Bronchial epithelial cell (primary cell): ENCODE results near the gene CRYZ. TPM values are rescaled to one million over a fixed set of nuclear protein-coding genes. Genes with fewer than 3 reads are reported as not detected.

Experiments used
- DNase-seq: peaks from one replicate; pipeline ENCODE4 v3.0.0-alpha.2; 2010; ENCODE audit warnings: low read depth
- FAIRE-seq: peaks from 2 replicates; lab custom pipeline; 2011; peaks lifted over from hg19 to GRCh38; lab: Jason Lieb, UNC
- H3K27me3 ChIP-seq: 2 replicates; pipeline ENCODE4 v1.5.1; 2011; ENCODE audit warnings: low read length; ENCODE audit not compliant: control insufficient read depth, insufficient read depth
- H3K36me3 ChIP-seq: 2 replicates; pipeline ENCODE4 v1.5.1; 2011; ENCODE audit warnings: low read length; ENCODE audit not compliant: control insufficient read depth, insufficient read depth
- H3K4me3 ChIP-seq: 2 replicates; pipeline ENCODE4 v1.5.1; 2011; ENCODE audit warnings: mild to moderate bottlenecking, low read depth, low read length, control low read depth
- total RNA-seq: library from RNA; depleted of rRNA; stranded (reverse); fragments of >200 nt; gene quantifications from 2 replicates; pipeline ENCODE4 v1.2.1, GENCODE V29; 2014
- TF ChIP-seq, protein P1 (sequence below): IDR thresholded peaks from 2 replicates; pipeline ENCODE4 v1.5.1; 2011; ENCODE audit warnings: mild to moderate bottlenecking, moderate library complexity, low read length, control low read depth, inconsistent platforms; ENCODE audit not compliant: insufficient read depth, severe bottlenecking

The CRYZ gene
- total RNA-seq, 1 donor from 2014 or later: 32.9 TPM

DNA sequence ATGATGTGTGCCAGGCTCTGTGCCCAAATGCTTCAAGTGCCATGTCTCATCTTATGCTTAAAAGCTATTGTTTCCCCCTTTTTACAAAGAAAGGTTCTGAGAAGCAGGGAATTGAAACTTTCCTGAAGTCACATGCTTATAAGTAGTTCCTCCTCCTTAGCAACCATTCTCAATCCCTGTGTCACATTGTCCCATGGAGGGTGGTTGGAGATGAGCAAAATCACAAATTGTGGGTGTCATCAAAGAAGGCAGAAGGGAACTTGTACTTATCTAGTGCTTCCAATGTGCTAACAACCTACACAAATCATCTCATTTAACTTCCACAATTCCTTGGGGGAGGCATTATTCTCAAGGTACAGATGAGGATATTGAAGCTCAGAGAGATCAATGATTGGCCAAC, 49.2 kb downstream of the CRYZ start:
- no peak for DNase-seq
- Histone ChIP-seq H3K36me3 (no peaks in the 10 kb centered on the region), H3K4me3 (no peak overlapping the region), H3K27me3 (no peaks in the 10 kb centered on the region)
- TF ChIP-seq, protein P1, sequence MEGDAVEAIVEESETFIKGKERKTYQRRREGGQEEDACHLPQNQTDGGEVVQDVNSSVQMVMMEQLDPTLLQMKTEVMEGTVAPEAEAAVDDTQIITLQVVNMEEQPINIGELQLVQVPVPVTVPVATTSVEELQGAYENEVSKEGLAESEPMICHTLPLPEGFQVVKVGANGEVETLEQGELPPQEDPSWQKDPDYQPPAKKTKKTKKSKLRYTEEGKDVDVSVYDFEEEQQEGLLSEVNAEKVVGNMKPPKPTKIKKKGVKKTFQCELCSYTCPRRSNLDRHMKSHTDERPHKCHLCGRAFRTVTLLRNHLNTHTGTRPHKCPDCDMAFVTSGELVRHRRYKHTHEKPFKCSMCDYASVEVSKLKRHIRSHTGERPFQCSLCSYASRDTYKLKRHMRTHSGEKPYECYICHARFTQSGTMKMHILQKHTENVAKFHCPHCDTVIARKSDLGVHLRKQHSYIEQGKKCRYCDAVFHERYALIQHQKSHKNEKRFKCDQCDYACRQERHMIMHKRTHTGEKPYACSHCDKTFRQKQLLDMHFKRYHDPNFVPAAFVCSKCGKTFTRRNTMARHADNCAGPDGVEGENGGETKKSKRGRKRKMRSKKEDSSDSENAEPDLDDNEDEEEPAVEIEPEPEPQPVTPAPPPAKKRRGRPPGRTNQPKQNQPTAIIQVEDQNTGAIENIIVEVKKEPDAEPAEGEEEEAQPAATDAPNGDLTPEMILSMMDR: no peak
- FAIRE-seq: no peak

DNA sequence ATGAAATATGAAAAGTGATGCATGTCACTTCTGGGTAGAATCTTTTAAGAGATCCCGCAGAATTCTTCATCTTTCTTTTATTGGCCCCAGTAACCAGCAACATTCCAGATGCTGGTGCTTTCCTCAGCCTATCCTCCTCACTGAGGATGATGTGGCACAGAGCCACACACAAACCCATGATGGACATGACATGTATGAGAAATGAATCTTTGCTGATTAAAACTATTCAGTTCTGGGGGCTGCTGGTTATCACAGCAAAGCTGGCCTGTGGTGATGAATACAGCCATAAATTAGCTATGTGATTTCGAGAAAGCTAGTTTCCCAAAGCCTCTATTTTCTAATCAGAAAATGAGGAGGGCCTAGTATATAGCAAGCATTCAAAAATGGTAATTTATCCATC, 51.0 kb downstream of the CRYZ start:
- TF ChIP-seq, protein P1: no peak
- no peak overlapping the region for H3K4me3 ChIP-seq
- no peaks in the 10 kb centered on the region for H3K36me3 ChIP-seq
- FAIRE-seq (no peak), DNase-seq (no peak)
- H3K27me3 ChIP-seq: no peaks in the 10 kb centered on the region

DNA sequence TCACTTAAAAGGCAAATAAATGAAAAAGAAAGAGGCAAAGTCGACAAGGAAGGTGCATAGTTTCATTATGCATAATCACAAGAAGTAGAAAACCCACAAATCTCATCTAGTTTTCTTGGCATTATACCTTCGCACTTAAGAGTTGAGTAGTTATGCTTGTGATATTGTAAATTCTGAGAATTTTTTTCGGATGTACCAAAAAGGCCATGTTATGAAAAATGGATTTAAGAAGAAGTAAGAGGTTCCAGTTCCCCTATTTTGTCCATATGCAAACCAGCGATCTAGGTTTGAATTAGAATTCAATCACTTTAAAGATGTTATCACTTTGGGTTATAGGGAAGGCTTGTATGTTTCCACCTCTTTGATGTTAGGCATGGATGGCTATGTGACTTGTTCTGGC, 51.4 kb downstream of the CRYZ start:
- TF ChIP-seq, protein P1: no peak
- DNase-seq (no peak), FAIRE-seq (no peak)
- no peaks in the 10 kb centered on the region for H3K27me3 ChIP-seq
- H3K4me3 ChIP-seq: no peak overlapping the region
- no peaks in the 10 kb centered on the region for H3K36me3 ChIP-seq

DNA sequence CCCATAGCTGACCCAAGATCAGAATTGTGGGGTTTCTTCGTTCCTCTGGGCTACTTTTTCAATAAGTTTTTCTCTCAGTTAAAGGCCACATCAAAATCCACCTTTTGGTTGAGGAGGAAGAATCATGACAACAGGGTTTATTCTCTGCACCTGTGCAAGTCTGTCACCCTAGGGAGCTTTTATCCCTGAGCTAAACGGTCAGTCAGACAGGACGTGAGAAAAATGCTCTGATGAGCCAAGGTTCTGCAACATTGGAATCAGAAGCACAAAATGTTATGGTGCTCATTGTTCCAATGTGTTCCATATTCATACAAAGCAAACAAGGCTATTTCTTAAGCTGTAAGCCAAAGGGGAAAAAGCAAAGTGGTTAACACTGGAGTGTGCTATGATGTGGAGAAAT, 51.8 kb downstream of the CRYZ start:
- DNase-seq (no peak), FAIRE-seq (peak; percentile 23)
- no peaks in the 10 kb centered on the region for H3K27me3 ChIP-seq
- no peak overlapping the region for H3K4me3 ChIP-seq
- TF ChIP-seq, protein P1: no peak
- no peaks in the 10 kb centered on the region for H3K36me3 ChIP-seq

DNA sequence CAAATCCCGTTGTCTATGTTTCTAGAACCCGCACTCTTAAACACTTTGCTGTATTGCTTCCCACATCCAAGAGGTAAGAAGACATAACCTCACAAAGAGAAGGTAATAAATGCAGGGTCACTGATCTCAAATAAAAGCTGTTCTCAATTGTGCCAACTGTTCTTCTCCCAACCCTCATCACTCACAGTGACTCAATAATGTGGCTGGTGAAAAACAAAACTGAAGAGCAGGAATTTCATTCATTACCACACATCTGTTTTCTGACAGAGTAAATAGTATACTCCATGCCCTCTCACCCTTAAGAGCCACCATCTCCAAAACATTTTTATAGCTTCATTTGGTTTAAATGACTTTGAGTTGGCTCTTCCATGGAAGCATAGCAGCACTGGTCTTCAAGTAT, 53.0 kb downstream of the CRYZ start:
- no peaks in the 10 kb centered on the region for H3K36me3 ChIP-seq
- H3K27me3 ChIP-seq: no peaks in the 10 kb centered on the region
- no peak overlapping the region for H3K4me3 ChIP-seq
- FAIRE-seq (no peak), DNase-seq (no peak)
- TF ChIP-seq, protein P1: no peak

DNA sequence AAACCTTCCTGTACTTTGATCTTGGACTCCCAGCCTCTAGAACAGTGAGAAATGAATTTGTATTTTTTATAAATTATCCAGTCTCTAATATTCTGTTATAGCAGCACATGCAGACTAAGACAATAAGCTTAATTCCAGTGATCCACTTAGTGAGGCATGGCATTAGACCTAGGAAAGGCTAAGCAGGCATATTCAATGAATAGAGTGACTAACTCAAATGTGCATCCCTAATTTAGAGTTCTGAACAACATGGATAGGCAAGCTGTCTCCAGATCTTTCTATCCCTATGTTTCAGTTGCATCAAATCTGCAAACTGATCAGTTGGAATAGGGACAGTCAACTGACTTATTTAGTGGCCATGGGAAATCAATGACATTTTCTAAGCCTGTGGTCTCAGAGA, 54.9 kb downstream of the CRYZ start:
- TF ChIP-seq, protein P1: no peak
- Histone ChIP-seq H3K4me3 (no peak overlapping the region), H3K27me3 (peaks cover 8% of the 10 kb centered on the region), H3K36me3 (no peaks in the 10 kb centered on the region)
- DNase-seq (no peak), FAIRE-seq (no peak)
